Measurements from ENCODE around the gene SLC1A2.

GRCh38 chr11:35318309-35318708 is 101.0 kb downstream of the SLC1A2 start:
- no peak for TF ChIP-seq CTCF (IDR thresholded peaks at IDR 0.05; ENCODE audit: insufficient read depth, low read length)
- no peak for TF ChIP-seq GABPA (IDR thresholded peaks at IDR 0.05; ENCODE audit: low read depth)
- TF ChIP-seq REST (IDR thresholded peaks at IDR 0.05; ENCODE audit: insufficient replicate concordance, low read depth), result no peak
